Glutamatergic neuron (in vitro differentiated cells): ENCODE measurements around the gene TAF11L2. TPM values are rescaled to one million over a fixed set of nuclear protein-coding genes. Genes with fewer than 3 reads are reported as not detected.
"Not testable (repeated sequence)": the region's sequence is repeated elsewhere in the genome, so short reads cannot be mapped to it uniquely, and the experiment has no call there.

Experiments
- DNase-seq: peaks from one replicate; pipeline ENCODE4 v3.0.0; 2022
- H3K27ac Mint-ChIP-seq: one replicate; pipeline ENCODE4 v1.8.0; 2020; ENCODE audit warnings: mild to moderate bottlenecking, mixed read lengths, inconsistent platforms; ENCODE audit not compliant: unreplicated experiment
- H3K27me3 Mint-ChIP-seq: one replicate; pipeline ENCODE4 v1.8.0; 2020; ENCODE audit warnings: mild to moderate bottlenecking, moderate library complexity, mixed read lengths, inconsistent platforms; ENCODE audit not compliant: unreplicated experiment
- H3K36me3 Mint-ChIP-seq: one replicate; pipeline ENCODE4 v1.8.0; 2020; ENCODE audit warnings: mild to moderate bottlenecking, mixed read lengths, inconsistent platforms; ENCODE audit not compliant: unreplicated experiment
- H3K4me1 Mint-ChIP-seq: one replicate; pipeline ENCODE4 v1.8.0; 2020; ENCODE audit warnings: mild to moderate bottlenecking, low read depth, mixed read lengths, inconsistent platforms; ENCODE audit not compliant: unreplicated experiment
- H3K4me3 Mint-ChIP-seq: one replicate; pipeline ENCODE4 v1.8.0; 2020; ENCODE audit warnings: mild to moderate bottlenecking, mixed read lengths, inconsistent platforms; ENCODE audit not compliant: unreplicated experiment
- H3K9me3 Mint-ChIP-seq: one replicate; pipeline ENCODE4 v1.8.0; 2020; ENCODE audit warnings: mild to moderate bottlenecking, moderate library complexity, mixed read lengths, inconsistent platforms; ENCODE audit not compliant: unreplicated experiment
- long read RNA-seq: library from polyadenylated mRNA; unstranded; transcript quantifications from one replicate; pipeline ENCODE4 v2.0.0, GENCODE V29; 2020; ENCODE audit not compliant: unreplicated experiment
- total RNA-seq: library from RNA; stranded (reverse); fragmentation: NEBNext Ultra II Directional; extraction: Animal tissue kit (Norgen Biotek cat#: 25700); gene quantifications from one replicate; pipeline ENCODE4 v1.2.1, GENCODE V29; 2021; ENCODE audit not compliant: unreplicated experiment
- TF ChIP-seq, protein P1 (sequence below): fragments of 200-600 bp; sonication (generic); IDR thresholded peaks from one replicate; pipeline ENCODE4 v1.5.0; 2021; ENCODE audit not compliant: partially characterized antibody, unreplicated experiment

The TAF11L2 gene
- total RNA-seq: not detected
- long read RNA-seq: 0 reads

- H3K9me3 Mint-ChIP-seq, DNase-seq, H3K27ac Mint-ChIP-seq, H3K4me1 Mint-ChIP-seq, H3K36me3 Mint-ChIP-seq, H3K27me3 Mint-ChIP-seq: not testable (repeated sequence)
- H3K4me3 Mint-ChIP-seq: peak within 1 kb of the TSS; percentile 38
Observed at GRCh38 chr5:17497931-17498330, at the start of gene TAF11L2. Gene TAF11L2 (plus strand): TSS chr5:17498231.

GRCh38 chr5:17448877-17449276, 49.2 kb upstream of the TAF11L2 start:
- no peak overlapping the region for H3K4me3 Mint-ChIP-seq
- peaks cover 5% of the 10 kb centered on the region for H3K36me3 Mint-ChIP-seq
- peaks cover 2% of the 10 kb centered on the region for H3K9me3 Mint-ChIP-seq
- H3K27ac Mint-ChIP-seq: no peak overlapping the region
- no peaks in the 10 kb centered on the region for H3K4me1 Mint-ChIP-seq
- DNase-seq: no peak
- TF ChIP-seq, protein P1, sequence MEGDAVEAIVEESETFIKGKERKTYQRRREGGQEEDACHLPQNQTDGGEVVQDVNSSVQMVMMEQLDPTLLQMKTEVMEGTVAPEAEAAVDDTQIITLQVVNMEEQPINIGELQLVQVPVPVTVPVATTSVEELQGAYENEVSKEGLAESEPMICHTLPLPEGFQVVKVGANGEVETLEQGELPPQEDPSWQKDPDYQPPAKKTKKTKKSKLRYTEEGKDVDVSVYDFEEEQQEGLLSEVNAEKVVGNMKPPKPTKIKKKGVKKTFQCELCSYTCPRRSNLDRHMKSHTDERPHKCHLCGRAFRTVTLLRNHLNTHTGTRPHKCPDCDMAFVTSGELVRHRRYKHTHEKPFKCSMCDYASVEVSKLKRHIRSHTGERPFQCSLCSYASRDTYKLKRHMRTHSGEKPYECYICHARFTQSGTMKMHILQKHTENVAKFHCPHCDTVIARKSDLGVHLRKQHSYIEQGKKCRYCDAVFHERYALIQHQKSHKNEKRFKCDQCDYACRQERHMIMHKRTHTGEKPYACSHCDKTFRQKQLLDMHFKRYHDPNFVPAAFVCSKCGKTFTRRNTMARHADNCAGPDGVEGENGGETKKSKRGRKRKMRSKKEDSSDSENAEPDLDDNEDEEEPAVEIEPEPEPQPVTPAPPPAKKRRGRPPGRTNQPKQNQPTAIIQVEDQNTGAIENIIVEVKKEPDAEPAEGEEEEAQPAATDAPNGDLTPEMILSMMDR: no peak
- H3K27me3 Mint-ChIP-seq: no peaks in the 10 kb centered on the region

DNA sequence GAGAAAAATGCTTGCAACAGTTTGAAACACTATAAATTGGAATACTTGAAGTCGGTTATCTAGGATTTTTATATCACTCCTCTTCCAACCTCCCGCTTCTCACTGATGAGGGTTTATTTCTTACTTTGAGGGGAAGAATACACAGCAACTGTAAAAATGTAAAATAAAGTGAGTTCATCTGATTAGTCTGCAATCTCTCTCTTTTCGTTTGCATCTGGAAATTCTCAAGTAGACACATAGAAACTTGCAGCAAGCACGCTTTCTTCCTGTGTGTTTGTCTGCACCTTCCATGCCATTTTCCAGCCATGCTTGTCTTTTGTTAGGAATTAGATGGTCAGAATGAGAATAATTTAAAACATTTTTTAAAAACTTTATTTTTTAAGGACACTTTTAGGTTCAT, 45.1 kb upstream of the TAF11L2 start:
- no peak for DNase-seq
- Mint-ChIP-seq H3K9me3 (peaks cover 3% of the 10 kb centered on the region), H3K27ac (no peak overlapping the region), H3K27me3 (no peaks in the 10 kb centered on the region), H3K4me1 (no peaks in the 10 kb centered on the region), H3K36me3 (peaks cover 10% of the 10 kb centered on the region), H3K4me3 (no peak overlapping the region)
- TF ChIP-seq, protein P1: no peak

GRCh38 chr5:17455942-17456341, 42.1 kb upstream of the TAF11L2 start:
- Mint-ChIP-seq H3K27ac (no peak overlapping the region), H3K27me3 (no peaks in the 10 kb centered on the region), H3K4me1 (no peaks in the 10 kb centered on the region), H3K9me3 (peaks cover 3% of the 10 kb centered on the region), H3K36me3 (peaks cover 12% of the 10 kb centered on the region), H3K4me3 (no peak overlapping the region)
- no peak for DNase-seq
- TF ChIP-seq, protein P1: no peak

DNA sequence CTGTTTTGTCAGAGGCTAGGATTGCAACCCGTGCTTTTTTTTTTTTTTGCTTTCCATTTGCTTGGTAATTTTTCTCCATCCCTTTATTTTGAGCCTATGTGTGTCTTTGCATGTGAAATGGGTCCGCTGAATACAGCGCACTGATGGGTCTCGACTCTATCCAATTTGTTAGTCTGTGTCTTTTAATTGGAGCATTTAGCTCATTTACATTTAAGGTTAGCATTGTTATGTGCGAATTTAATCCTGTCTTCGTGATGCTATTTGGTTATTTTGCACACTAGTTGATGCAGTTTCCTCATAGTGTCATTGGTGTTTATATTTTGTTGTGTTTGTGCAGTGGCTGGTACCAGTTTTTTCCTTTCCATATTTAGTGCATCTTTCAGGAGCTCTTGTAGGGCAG, 36.2 kb upstream of the TAF11L2 start:
- TF ChIP-seq, protein P1: no peak
- H3K27ac Mint-ChIP-seq: no peak overlapping the region
- H3K27me3 Mint-ChIP-seq: peaks cover 2% of the 10 kb centered on the region
- peaks cover 5% of the 10 kb centered on the region for H3K4me1 Mint-ChIP-seq
- peaks cover 14% of the 10 kb centered on the region for H3K36me3 Mint-ChIP-seq
- DNase-seq: no peak
- no peak overlapping the region for H3K4me3 Mint-ChIP-seq
- no peaks in the 10 kb centered on the region for H3K9me3 Mint-ChIP-seq
